KMS-11 (cell line): ENCODE measurements around the gene STK33.
A peak's percentile ranks its signal among the peaks of the same experiment; 100 is the strongest.

Experiments used
- H2AFZ ChIP-seq: fragments of 200-600 bp; sonication (generic); 2 replicates; pipeline ENCODE4 v1.6.1; 2016; ENCODE audit warnings: antibody characterized with exemption, mixed run types, low read depth
- H3K27ac ChIP-seq: fragments of 200-600 bp; sonication (generic); 2 replicates; pipeline ENCODE4 v1.6.1; 2016; ENCODE audit warnings: mild to moderate bottlenecking, mixed run types
- H3K27me3 ChIP-seq: fragments of 200-600 bp; sonication (generic); 2 replicates; pipeline ENCODE4 v1.6.1; 2017; ENCODE audit warnings: mild to moderate bottlenecking, low read depth, mixed run types, moderate library complexity; ENCODE audit not compliant: insufficient read depth
- H3K36me3 ChIP-seq: fragments of 200-600 bp; sonication (generic); 2 replicates; pipeline ENCODE4 v1.6.1; 2017; ENCODE audit warnings: mild to moderate bottlenecking, mixed run types; ENCODE audit not compliant: insufficient read depth
- H3K4me1 ChIP-seq: fragments of 200-600 bp; sonication (generic); 2 replicates; pipeline ENCODE4 v1.6.1; 2016; ENCODE audit warnings: mild to moderate bottlenecking, low read depth, mixed run types; ENCODE audit not compliant: poor library complexity, severe bottlenecking
- H3K4me2 ChIP-seq: fragments of 200-600 bp; sonication (generic); 2 replicates; pipeline ENCODE4 v1.7.0; 2016; ENCODE audit warnings: mild to moderate bottlenecking, mixed run types
- H3K4me3 ChIP-seq: fragments of 200-600 bp; sonication (generic); IDR thresholded peaks from 2 replicates; pipeline ENCODE4 v1.6.1; 2017; ENCODE audit warnings: low read depth, low read length, mixed read lengths; ENCODE audit not compliant: insufficient read depth
- H3K79me2 ChIP-seq: fragments of 200-600 bp; sonication (generic); 2 replicates; pipeline ENCODE4 v1.6.1; 2016; ENCODE audit warnings: low read depth, mixed run types; ENCODE audit not compliant: insufficient read depth
- H3K9ac ChIP-seq: fragments of 200-600 bp; sonication (generic); 2 replicates; pipeline ENCODE4 v1.6.1; 2016; ENCODE audit warnings: mild to moderate bottlenecking, mixed run types
- H4K20me1 ChIP-seq: fragments of 200-600 bp; sonication (generic); 2 replicates; pipeline ENCODE4 v1.6.1; 2016; ENCODE audit warnings: mild to moderate bottlenecking, mixed run types; ENCODE audit not compliant: insufficient read depth
- TF ChIP-seq, protein P1 (sequence below): fragments of 200-600 bp; sonication (generic); conservative IDR thresholded peaks from 2 replicates; pipeline ENCODE4 v1.6.1; 2017; ENCODE audit warnings: low read depth, mild to moderate bottlenecking, antibody characterized with exemption, low read length, moderate library complexity, mixed read lengths

STK33 gene

DNA sequence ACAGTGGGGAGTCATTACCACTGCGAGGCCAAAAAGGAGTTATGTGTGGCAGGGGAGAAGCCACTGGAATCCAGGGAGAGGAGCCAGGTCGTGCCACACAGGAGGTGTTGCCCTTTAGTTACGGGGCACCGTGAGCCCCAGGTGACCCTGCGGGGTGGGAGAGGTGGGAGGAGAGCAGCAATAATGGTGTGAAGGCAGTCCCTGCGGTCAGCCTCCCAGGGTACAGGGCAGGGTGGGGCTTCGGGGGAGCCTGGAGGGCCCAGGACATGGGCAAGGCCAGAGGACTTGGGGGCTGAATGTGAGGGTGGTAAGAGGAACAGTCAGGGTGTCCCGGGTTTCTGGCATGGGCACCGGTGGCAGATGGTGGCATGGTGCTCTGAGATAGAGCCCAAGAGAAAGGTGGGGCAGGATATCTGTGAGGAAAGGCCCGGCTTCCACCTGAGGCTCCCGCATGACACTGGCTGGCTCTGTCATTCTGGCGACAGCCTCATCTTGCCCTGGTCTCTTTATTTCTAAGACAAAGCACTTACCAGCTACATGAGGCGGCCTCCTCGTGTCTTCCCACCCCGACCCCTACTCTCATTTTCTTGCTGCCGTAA, 247.8 kb downstream of the STK33 start:
- Histone ChIP-seq H2AFZ (no peak overlapping the region), H3K27me3 (no peaks in the 10 kb centered on the region), H3K27ac (no peak overlapping the region), H3K4me2 (no peak overlapping the region), H3K9ac (no peak overlapping the region), H3K4me1 (peaks cover 32% of the 10 kb centered on the region), H4K20me1 (no peaks in the 10 kb centered on the region), H3K36me3 (no peaks in the 10 kb centered on the region), H3K79me2 (no peaks in the 10 kb centered on the region), H3K4me3 (no peak overlapping the region)
- TF ChIP-seq, protein P1, sequence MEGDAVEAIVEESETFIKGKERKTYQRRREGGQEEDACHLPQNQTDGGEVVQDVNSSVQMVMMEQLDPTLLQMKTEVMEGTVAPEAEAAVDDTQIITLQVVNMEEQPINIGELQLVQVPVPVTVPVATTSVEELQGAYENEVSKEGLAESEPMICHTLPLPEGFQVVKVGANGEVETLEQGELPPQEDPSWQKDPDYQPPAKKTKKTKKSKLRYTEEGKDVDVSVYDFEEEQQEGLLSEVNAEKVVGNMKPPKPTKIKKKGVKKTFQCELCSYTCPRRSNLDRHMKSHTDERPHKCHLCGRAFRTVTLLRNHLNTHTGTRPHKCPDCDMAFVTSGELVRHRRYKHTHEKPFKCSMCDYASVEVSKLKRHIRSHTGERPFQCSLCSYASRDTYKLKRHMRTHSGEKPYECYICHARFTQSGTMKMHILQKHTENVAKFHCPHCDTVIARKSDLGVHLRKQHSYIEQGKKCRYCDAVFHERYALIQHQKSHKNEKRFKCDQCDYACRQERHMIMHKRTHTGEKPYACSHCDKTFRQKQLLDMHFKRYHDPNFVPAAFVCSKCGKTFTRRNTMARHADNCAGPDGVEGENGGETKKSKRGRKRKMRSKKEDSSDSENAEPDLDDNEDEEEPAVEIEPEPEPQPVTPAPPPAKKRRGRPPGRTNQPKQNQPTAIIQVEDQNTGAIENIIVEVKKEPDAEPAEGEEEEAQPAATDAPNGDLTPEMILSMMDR = no peak

DNA sequence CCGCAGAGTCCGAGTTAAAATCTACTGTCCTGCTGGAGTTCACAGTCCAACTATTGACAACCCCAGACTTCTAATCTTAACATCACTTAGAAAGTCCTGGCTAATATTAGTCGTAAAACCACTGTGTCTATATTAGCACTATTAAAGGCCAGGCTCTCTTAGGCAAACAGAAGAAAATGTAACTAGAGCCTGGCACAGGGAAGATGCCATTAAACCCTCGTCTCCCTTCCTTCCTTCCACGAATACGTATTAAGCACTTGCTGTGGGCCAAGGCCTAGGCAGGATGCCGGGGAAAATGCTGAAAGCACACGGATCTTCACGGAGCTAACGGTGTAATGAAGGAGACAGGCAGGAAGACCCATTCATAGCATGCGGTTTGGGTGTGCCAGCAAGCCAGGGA, 248.8 kb downstream of the STK33 start:
- H4K20me1 ChIP-seq = no peaks in the 10 kb centered on the region
- no peak overlapping the region for H3K4me3 ChIP-seq
- H3K9ac ChIP-seq = no peak overlapping the region

DNA sequence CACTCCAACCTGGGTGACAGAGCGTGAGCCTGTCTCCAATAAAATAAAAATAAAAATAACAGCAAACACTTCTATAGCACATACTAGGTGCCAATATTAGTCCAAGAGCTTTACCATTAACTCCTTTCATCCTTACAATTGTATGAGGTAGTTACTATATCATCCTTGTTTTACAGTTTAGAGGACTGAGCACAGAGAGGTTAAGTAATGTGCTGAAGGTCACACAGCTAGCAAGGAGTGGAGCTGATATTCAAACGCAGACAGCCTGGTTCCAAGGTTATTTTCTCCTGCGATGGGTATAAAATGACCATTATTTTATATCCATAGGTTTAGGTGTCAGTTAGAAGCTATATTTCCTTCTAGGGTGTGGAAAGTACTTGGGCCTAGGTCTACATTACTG, 249.7 kb downstream of the STK33 start:
- Histone ChIP-seq H3K4me1 (peaks cover 33% of the 10 kb centered on the region), H3K4me2 (peak overlapping the region; percentile 72; the same call in 1 of the 2 replicates), H4K20me1 (no peaks in the 10 kb centered on the region), H3K9ac (no peak overlapping the region), H3K4me3 (no peak overlapping the region), H3K27ac (no peak overlapping the region), H3K27me3 (no peaks in the 10 kb centered on the region), H2AFZ (no peak overlapping the region), H3K79me2 (no peaks in the 10 kb centered on the region), H3K36me3 (no peaks in the 10 kb centered on the region)
- TF ChIP-seq, protein P1 = no peak

More for the DNA sequence above, 248.8 kb downstream of the STK33 start:
- Histone ChIP-seq H3K4me1 (peaks cover 33% of the 10 kb centered on the region), H3K27me3 (no peaks in the 10 kb centered on the region), H3K4me2 (no peak overlapping the region), H2AFZ (no peak overlapping the region), H3K79me2 (no peaks in the 10 kb centered on the region), H3K36me3 (no peaks in the 10 kb centered on the region), H3K27ac (no peak overlapping the region)
- TF ChIP-seq, protein P1 = no peak

DNA sequence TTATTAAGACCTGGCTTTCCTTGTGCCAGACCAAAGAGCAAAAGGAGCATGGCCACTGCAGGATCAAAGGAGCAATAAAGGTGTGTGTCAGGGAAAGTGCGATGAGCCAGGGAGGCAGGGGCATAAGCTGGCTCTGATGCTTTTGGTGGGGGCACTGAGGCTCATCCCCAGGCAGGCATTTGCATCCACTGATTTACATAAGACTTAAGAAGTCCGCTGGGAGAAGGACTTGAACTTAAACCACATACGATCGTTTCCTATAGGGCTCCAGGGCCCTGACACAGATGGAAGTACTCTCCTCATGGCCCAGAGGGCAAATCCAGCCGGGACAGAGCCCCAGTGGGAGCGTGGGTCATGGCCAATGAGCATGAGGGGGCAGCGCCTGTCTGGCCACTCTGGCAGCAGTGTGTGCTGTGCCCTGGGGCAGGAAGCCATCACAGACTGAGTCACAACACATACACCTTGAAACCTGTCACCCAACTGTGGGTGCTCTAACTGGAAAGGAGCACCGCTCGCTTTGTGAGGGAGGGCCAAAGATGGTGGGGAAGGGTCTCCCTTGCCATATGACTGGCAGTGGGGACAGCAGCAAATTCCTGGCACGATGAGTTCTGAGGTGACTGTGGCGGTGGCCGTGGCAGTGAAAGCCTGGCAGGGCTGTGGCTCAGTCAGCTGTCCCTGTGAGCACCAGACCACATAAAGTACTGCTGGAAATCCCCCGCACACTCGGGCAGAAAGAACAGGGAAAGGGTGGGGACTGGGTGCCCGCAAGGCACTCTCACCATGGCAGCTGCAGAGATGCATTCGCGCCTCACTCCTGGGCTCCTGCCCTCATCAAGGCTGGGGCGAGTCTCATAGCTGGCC, 251.0 kb downstream of the STK33 start:
- Histone ChIP-seq H3K4me1 (peaks cover 33% of the 10 kb centered on the region), H4K20me1 (no peaks in the 10 kb centered on the region), H3K79me2 (no peaks in the 10 kb centered on the region), H2AFZ (peak overlapping the region; percentile 12; the same call in 1 of the 2 replicates), H3K4me3 (no peak overlapping the region), H3K36me3 (no peaks in the 10 kb centered on the region), H3K27me3 (no peaks in the 10 kb centered on the region), H3K27ac (peak overlapping the region; percentile 39), H3K4me2 (peak overlapping the region; percentile 72), H3K9ac (peak overlapping the region; percentile 14; the same call in 1 of the 2 replicates)
- TF ChIP-seq, protein P1 = no peak
